Measurements from ENCODE around the gene B4GALT4.
"Not testable (repeated sequence)": the region's sequence is repeated elsewhere in the genome, so short reads cannot be mapped to it uniquely, and the experiment has no call there.

B4GALT4 gene

DNA sequence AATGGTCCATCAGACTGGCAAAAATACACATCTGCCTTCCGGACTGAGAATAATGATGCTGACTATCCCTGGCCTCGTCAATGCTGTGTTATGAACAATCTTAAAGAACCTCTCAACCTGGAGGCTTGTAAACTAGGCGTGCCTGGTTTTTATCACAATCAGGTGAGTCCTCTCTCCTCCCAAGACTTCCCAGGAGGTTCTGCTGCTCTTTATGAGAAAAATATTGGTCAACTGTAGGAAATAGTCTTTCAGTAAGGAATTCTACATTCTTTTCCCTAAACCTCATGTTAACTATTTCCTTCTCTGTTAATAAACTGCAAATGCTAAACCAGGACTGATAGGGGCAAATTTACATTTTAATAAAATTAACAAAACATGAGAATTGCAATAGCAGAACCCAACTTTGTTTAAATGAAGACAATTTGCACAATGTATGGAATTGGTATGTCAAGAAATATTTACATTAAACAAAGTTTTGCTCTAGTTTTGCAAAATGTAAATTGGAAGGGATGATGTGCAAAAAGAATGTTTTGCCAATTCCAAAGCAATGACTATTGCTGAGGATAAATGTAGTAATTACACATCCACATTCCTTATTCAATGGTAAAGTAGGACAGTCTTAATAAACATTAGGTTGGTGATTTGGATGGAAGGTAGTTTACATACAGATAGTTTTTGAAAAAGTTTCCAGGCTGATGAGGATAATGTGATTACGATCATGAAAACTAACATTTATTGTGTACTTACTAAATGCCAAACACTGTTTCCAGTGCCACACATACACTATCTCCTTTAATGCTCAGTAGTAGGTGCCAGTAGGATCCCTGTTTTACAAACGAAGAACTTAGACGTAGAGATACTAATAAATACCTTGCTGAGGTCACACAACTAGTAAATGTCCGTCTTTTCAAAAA lies 46.2 kb downstream of the B4GALT4 start:
- no peak for DNase-seq

DNA sequence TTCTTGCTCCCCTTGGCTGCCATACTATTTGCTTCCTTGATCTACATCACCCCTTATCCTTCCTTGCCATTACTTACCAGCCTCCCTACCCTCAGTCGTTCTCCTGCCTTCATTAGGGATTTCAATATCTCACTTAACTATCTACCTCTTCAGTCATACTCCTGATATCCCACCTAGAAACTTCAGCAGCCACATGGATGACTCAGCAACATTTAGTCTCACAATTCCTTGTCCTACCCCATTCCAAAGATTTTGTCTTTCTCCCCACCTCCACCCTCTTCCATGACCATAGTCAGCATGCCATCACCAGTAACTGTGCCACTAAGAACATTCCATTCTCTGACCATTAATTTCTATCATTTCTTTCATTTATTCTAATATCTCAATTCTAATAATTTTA lies 48.9 kb downstream of the B4GALT4 start:
- DNase-seq: no peak

DNA sequence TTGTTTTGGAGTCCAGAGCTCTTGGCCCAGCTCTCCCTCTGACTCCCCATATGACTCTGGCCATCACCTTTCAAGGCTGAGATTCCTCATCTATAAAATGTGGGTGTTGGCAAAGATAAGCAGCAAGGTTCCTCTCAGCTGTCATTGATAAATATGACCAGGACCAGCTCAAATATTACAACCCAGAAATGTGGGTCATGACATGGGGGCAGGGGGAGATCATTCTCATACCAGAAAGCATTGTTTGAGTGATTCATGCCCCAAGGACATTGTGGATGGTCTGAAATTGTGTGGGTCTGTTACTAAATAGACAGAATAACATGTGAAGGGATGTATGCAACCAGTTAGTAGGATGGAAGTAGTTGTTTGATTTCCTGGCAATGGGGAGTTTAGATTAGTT lies 53.4 kb downstream of the B4GALT4 start:
- no peak for DNase-seq

DNA sequence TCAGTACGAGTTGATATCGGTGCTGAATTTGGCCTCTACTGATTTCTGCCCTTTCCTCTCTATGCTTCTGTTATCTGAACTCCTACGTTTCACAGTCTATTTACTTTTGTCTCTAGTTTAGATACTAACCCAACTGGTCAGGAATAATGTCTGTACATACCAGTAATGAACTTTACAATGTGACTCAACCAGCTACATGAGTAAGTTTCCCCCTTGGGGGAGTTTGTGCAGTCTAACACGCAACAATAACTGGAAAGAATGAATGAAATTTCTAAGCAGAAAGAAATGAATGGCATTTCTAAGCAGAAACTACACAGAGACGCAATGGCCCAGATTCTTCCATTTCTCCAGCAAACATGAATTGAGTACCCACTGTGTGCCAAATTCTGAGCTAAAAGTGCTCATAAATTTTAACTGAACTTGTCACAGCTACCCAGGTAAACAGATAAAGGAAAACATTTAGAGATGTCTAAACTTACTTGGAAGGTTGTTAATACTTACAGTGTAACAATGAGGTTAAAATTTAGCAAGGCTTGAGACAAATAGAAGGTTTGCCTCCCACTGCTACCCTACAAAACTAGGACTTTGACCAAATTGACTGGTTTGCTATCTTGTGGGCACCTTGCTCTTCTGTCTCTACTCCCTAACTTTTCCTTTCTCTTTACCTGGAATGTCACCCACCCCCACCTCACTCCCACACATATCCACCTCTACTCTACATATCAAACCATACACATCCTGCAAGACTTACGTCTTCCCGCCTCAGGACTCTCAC lies 55.7 kb downstream of the B4GALT4 start:
- no peak for DNase-seq

DNA sequence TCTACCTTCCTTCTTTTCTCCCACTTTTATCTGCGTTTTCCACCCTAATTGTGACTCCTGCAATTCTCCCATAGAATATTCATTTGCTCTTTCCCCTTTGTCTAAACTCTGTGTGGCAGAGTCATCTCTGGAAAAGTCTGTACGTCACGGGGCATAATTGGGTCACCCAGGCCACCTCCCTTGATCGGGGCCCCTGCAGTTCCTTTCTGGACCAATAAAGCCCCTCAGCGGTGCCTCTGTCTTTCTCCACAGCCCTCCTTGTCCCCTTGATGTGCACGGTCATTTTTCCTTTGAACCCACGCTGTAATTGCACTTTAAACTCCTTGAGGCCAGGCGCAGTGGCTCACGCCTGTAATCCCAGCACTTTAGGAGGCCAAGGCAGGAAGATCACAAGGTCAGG lies 56.6 kb downstream of the B4GALT4 start:
- DNase-seq: no peak

DNA sequence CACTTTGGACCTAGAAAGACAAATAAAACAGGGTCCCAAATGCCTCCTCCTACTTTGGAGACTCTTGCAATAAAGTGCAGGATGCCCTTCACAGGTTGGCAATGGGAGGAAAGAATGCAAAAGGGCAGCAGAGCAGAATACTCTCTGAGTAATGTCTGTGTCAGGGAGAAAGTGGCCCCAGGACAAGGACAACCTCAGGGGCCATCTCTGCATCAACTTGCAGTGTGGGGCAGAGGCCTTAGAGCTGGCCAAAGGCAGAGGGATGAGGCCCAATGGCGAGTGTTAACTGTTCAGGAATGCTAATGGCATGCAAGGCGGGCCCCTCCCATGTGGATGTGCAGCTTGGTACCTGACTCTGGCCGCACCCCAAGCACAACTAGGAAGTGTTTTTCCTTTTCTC lies 58.9 kb downstream of the B4GALT4 start:
- DNase-seq: no peak

DNA sequence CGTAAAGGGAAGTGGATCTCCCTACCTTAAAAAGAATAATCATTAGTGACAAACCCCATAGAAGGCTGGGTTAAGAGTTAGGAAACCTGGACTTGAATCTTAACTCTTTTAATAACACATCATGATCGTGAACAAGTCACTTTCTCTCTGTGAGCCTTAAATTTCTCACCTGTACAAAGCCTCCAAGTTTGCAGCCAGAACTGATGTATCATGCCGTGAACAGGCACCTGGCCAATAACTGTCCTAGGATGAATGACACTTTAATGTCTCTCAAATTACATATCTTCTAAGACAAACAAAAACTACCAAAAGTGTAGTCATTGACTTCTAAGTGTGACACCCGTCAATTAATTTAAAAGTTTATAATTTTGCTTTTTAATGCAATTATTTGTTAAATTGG lies 63.4 kb downstream of the B4GALT4 start:
- no peak for DNase-seq

DNA sequence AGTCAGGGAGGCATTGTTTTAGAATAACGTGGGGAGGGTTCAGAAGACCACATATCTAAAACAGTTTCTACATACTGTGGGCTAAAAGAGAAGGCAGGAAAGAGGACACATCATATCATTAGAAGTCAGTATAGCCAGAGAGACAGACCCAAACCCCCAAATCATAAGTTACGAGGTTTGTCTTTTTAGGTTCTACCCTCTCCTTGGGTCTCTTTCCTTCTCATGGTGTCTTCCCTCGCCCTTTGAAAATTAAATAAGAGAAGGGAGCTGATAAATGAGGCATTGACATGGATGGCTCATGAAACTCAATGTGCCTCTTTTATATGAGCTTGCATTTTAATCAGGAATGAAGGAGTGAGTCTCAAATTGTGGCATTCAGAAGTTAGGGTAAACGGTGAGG lies 63.9 kb downstream of the B4GALT4 start:
- DNase-seq: no peak

DNA sequence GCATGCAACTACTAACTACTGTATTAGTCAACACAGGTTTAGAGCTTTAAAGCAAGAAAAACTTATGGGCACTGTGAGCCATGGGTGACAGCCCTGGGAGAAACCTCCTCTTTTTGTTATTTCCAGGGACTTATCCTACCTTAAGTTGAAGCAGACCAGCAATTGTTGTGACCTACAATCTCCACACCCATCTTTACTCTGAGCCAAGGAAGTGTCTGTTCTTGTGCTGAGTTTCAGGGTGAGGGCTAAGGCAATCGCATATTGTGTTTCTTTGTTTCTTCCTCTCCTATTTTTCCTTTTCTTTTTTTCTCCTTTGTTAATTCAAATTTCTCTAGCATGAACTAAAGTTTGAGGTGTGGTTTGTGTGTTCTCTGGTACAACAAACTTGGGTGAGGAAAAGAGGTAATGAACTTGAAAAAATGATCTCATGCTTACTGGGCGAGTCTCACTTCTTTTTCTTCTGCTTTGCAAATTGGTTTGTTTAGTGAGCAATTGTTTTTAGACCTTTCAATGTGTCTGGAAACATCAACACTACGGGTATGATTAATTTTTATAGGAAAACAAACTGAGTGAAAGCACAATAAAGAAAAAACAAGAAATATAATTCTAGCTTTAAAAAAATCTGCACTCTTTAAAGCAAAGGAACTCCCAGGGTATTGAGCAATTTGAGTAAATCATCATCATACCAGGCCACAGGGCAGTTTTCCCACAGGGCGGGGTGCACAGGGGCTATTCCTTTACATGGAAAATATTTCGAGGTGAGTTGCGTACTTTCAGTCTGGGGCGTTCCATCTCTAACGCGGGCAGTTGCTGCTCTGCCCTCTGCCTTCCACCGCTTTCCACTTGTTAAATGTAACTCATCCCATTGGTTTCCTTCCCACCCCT lies 64.6 kb downstream of the B4GALT4 start:
- DNase-seq: no peak

DNA sequence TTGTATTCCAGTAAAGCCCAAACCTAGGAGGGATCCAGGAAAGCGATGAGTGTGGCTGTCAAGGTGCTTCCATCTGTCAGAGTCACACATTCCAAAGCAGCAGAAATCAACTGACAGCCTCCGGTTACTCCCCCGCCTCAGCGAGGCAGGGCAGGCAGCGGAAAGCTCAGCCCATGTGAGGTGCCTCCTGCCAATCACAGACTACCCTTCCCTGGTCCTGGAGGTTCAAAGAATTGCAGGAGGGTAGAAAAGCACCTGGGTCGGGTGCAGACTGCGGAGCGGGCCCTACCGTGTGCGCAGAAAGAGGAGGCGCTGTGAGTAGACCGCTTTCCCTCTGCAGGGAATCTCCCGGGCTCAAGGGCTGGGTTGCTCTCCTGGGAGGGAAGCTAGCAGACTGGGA lies 67.4 kb downstream of the B4GALT4 start, which contains the start of gene UPK1B:
UPK1B (plus strand) TSS at position 274 of the 400 bp plus-strand sequence. CDS start 13,144 bp downstream, outside the sequence.
- DNase-seq: no peak

DNA sequence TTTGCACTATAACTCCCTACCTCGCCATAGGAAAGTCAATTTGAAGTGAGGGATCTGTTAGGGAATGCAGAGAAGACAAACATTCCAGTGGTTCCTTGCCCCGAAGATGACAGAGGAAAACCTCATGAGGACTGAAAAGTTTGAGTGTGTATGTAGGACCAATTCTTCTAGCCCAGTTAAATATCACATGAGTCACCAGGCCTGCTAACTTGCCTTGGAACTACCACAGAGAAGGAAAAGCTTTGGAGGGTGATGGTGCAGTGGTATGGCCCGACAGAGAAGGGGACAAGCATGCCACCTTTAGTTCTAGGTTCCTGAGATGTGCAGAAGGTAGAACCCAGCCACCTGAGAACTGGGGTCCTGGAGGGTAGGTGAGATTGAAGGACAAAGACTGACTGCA lies 69.9 kb downstream of the B4GALT4 start:
- no peak for DNase-seq

DNA sequence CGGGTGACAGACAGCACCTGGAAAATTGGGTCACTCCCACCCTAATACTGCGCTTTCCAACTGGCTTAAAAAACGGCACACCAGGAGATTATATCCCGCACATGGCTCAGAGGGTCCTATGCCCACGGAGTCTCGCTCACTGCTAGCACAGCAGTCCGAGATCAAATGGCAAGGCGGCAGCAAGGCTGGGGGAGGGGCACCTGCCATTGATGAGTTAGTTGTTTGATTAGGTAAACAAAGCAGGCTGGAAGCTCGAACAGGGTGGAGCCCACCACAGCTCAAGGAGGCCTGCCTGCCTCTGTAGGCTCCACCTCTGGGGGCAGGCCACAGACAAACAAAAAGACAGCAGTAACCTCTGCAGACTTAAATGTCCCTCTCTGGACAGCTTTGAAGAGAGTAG lies 75.9 kb downstream of the B4GALT4 start:
- DNase-seq: not testable (repeated sequence)
